Uterus (tissue), 2 donors: ENCODE data around the gene PLXNA2.

Source experiments
- CTCF ChIP-seq, 4 experiments: fragments of 200-600 bp in 2 of 4; fragments of 450-650 bp in 2 of 4; sonication (generic) in 2 of 4; IDR thresholded peaks; one replicate each; pipeline ENCODE4 v1.5.1; 2016 to 2019; ENCODE audit warnings: antibody characterized with exemption in 4 of 4, mild to moderate bottlenecking in 2 of 4, moderate library complexity in 1 of 4
- POLR2A ChIP-seq, 2 donors: fragments of 450-650 bp; IDR thresholded peaks; one replicate each; pipeline ENCODE4 v1.6.1; 2016; ENCODE audit warnings: antibody characterized with exemption in 2 of 2, mild to moderate bottlenecking in 1 of 2, moderate library complexity in 1 of 2

GRCh38 chr1:208057056-208057455, 187.1 kb downstream of the PLXNA2 start:
- TF ChIP-seq POLR2A (IDR thresholded peaks at IDR 0.05) = no peak
- no peak for TF ChIP-seq CTCF (IDR thresholded peaks at IDR 0.05)
